Chondrocyte (in vitro differentiated cells): ENCODE results near the gene NAALADL2. TPM values are rescaled to one million over a fixed set of nuclear protein-coding genes. Genes with fewer than 3 reads are reported as not detected.

Source experiments
- DNase-seq: peaks from one replicate; pipeline ENCODE4 v3.0.0; 2021; ENCODE audit warnings: mixed read lengths, low spot score
- H3K27ac Mint-ChIP-seq: one replicate; pipeline ENCODE4 v1.8.0; 2021; ENCODE audit warnings: mild to moderate bottlenecking, moderate library complexity, mixed read lengths; ENCODE audit not compliant: unreplicated experiment
- H3K27me3 Mint-ChIP-seq: 2 replicates; pipeline ENCODE4 v1.8.0; 2021; ENCODE audit warnings: low read depth, mixed read lengths
- H3K36me3 Mint-ChIP-seq: 2 replicates; pipeline ENCODE4 v1.8.0; 2021; ENCODE audit warnings: low read depth, mixed read lengths
- H3K4me1 Mint-ChIP-seq: 2 replicates; pipeline ENCODE4 v1.8.0; 2021; ENCODE audit warnings: low read depth, mild to moderate bottlenecking, mixed read lengths
- H3K4me3 Mint-ChIP-seq: one replicate; pipeline ENCODE4 v1.8.0; 2021; ENCODE audit warnings: mild to moderate bottlenecking, moderate library complexity, mixed read lengths; ENCODE audit not compliant: unreplicated experiment
- H3K9me3 Mint-ChIP-seq: 2 replicates; pipeline ENCODE4 v1.8.0; 2021; ENCODE audit warnings: low read depth, mixed read lengths
- CTCF ChIP-seq: fragments of 200-600 bp; sonication (generic); IDR thresholded peaks from 2 replicates; pipeline ENCODE4 v1.5.0; 2021; ENCODE audit warnings: antibody characterized with exemption, mild to moderate bottlenecking, moderate library complexity
- total RNA-seq: library from RNA; stranded (reverse); gene quantifications from 3 replicates; pipeline ENCODE4 v1.2.1, GENCODE V29; 2021

The NAALADL2 gene
- total RNA-seq, 1 donor from 2014 or later, result 8.0 TPM

- H3K9me3 Mint-ChIP-seq, result peaks cover 6% of the 10 kb centered on the region
- peaks cover 28% of the 10 kb centered on the region for H3K4me1 Mint-ChIP-seq
- H3K36me3 Mint-ChIP-seq, result no peaks in the 10 kb centered on the region
- no peak overlapping the region for H3K27ac Mint-ChIP-seq
- DNase-seq, result no peak
- H3K27me3 Mint-ChIP-seq, result no peaks in the 10 kb centered on the region
- TF ChIP-seq CTCF, result no peak
- no peak overlapping the region for H3K4me3 Mint-ChIP-seq
Observed at GRCh38 chr3:175704366-175705055, 845.4 kb downstream of the NAALADL2 start.

GRCh38 chr3:175713268-175713667 lies 854.1 kb downstream of the NAALADL2 start:
- H3K36me3 Mint-ChIP-seq, result no peaks in the 10 kb centered on the region
- no peak overlapping the region for H3K4me3 Mint-ChIP-seq
- no peak overlapping the region for H3K27ac Mint-ChIP-seq
- peaks cover 22% of the 10 kb centered on the region for H3K4me1 Mint-ChIP-seq
- no peaks in the 10 kb centered on the region for H3K27me3 Mint-ChIP-seq
- no peak for DNase-seq
- H3K9me3 Mint-ChIP-seq, result peaks cover 2% of the 10 kb centered on the region
- TF ChIP-seq CTCF, result no peak

GRCh38 chr3:175716446-175716845 lies 857.3 kb downstream of the NAALADL2 start:
- H3K27ac Mint-ChIP-seq, result no peak overlapping the region

GRCh38 chr3:175726228-175726627 lies 867.1 kb downstream of the NAALADL2 start:
- Mint-ChIP-seq H3K9me3 (no peaks in the 10 kb centered on the region), H3K27me3 (no peaks in the 10 kb centered on the region), H3K4me3 (no peak overlapping the region), H3K27ac (no peak overlapping the region), H3K36me3 (no peaks in the 10 kb centered on the region), H3K4me1 (no peaks in the 10 kb centered on the region)
- no peak for DNase-seq
- no peak for TF ChIP-seq CTCF

More at GRCh38 chr3:175716446-175716845, 857.3 kb downstream of the NAALADL2 start:
- TF ChIP-seq CTCF, result no peak
- peaks cover 2% of the 10 kb centered on the region for H3K9me3 Mint-ChIP-seq
- peaks cover 22% of the 10 kb centered on the region for H3K4me1 Mint-ChIP-seq
- no peaks in the 10 kb centered on the region for H3K27me3 Mint-ChIP-seq
- no peaks in the 10 kb centered on the region for H3K36me3 Mint-ChIP-seq
- no peak for DNase-seq
- no peak overlapping the region for H3K4me3 Mint-ChIP-seq

- no peak for TF ChIP-seq CTCF
- H3K9me3 Mint-ChIP-seq, result peaks cover 3% of the 10 kb centered on the region
- no peaks in the 10 kb centered on the region for H3K4me1 Mint-ChIP-seq
- H3K27ac Mint-ChIP-seq, result no peak overlapping the region
- H3K4me3 Mint-ChIP-seq, result no peak overlapping the region
- H3K36me3 Mint-ChIP-seq, result no peaks in the 10 kb centered on the region
- no peak for DNase-seq
- H3K27me3 Mint-ChIP-seq, result no peaks in the 10 kb centered on the region
Observed at GRCh38 chr3:175728566-175728965, 869.4 kb downstream of the NAALADL2 start.
